GM19240 (cell line): ENCODE measurements around the gene FOXR2.

Experiments used
- DNase-seq: peaks from one replicate; pipeline ENCODE4 v3.0.0; 2011; ENCODE audit warnings: low spot score; ENCODE audit not compliant: insufficient read length

Gene FOXR2

GRCh38 chrX:55623100-55623499, at the start of gene FOXR2:
TSS of gene FOXR2 (plus strand) at chrX:55623400. CDS start at chrX:55623712, 312 bp downstream.
- no peak for DNase-seq

DNA sequence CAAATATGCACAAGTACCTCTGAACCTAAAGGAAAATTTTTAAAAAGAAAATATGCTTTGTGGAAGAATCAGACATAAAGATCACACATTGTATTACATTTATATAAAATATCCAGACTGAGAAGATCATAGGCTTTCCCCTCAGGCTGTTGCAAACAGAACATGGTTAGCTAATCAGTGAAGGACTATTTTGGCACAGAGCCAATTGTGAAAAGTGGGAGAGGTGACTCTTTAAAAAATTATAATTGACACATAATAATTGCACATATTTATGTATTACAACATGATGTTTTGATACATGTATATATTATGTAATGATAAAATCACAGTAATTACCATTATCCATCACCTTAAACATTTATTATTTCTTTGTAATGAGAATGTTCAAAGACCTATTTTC, 44.1 kb upstream of the FOXR2 start:
- DNase-seq: no peak

DNA sequence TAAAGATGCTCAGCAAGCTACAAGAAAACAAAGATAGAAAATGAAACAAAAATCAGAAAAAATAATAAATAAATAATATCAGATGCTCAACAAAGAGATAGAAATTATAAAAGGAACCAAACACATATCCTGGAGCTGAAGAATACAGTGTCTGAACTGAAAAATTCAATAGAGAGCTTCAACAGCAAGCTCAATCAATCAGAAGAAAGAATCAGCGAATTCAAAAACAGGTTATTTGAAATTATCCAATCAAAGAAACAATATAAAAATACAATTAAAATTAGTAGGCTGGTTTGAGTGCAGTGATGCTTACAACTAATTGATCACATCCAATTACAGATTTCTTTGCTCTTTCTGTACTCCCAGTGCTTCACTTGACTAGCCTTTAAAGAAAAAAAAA, 40.8 kb upstream of the FOXR2 start:
- no peak for DNase-seq

- no peak for DNase-seq
These were observed 29.9 kb upstream of the FOXR2 start for GRCh38 chrX:55593296-55593695.

DNA sequence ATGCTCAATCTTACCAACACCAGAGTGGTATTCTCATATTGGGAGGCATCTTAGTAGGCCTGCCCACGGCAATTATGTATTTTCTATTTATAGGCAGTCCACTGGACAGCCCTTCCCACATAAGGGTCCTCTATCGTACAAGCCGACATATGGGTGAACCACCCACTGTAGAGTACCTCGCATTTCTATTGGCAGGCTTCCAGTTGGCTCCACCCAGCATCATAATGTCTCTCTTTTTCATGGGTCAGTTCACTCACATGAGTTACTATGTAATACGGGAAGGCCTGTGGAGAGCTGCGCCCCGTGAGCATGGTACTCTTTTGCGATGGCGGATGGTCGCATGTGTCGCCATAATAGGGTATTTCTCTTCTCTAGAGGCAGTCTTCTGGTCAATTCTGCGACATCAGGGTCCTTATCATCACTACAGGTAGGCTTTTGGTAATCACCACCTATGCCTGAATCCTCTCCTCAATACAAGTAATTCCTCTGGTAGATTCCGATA, 29.4 kb upstream of the FOXR2 start:
- no peak for DNase-seq

- DNase-seq: no peak
These were observed 24.9 kb upstream of the FOXR2 start for GRCh38 chrX:55598333-55598732.

- no peak for DNase-seq
These were observed 3.7 kb upstream of the FOXR2 start for GRCh38 chrX:55619547-55619946.

GRCh38 chrX:55624403-55624802, 1.2 kb downstream of the FOXR2 start:
- no peak for DNase-seq

GRCh38 chrX:55636109-55636508, 12.9 kb downstream of the FOXR2 start:
- no peak for DNase-seq

DNA sequence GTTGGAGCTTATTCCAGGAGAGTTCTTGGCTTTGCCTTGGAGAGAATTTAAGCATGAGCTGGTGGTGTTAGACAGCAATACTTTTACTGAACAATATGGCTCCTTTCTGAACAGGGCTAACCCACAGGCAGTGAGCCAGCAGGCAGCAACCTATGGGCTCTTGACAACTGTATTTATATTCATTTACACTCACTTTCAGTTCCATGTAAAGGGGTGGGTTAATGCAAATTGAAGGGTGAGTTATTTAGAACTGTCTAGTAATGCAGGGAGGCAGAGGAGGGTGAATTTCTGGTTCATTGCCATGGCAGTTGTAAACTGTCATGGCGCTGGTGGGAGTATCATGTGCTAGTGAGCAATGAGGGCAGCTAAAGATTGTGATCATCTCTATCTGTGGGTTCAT, 15.7 kb downstream of the FOXR2 start:
- no peak for DNase-seq

- no peak for DNase-seq
These were observed 17.7 kb downstream of the FOXR2 start for GRCh38 chrX:55640854-55641253.

- DNase-seq: no peak
These were observed 25.2 kb downstream of the FOXR2 start for GRCh38 chrX:55648434-55648833.

- no peak for DNase-seq
These were observed 36.7 kb downstream of the FOXR2 start for GRCh38 chrX:55659931-55660330.

GRCh38 chrX:55663584-55663983, 40.4 kb downstream of the FOXR2 start:
- no peak for DNase-seq

- DNase-seq: no peak
These were observed 44.9 kb downstream of the FOXR2 start for GRCh38 chrX:55668084-55668483.
